ENCODE results near the gene MPZL1. TPM values are rescaled to one million over a fixed set of nuclear protein-coding genes. Genes with fewer than 3 reads are reported as not detected.

Gene MPZL1
- total and polyA plus RNA-seq, 12 donors = 12.8 to 52.5 (median 24.6) TPM

DNA sequence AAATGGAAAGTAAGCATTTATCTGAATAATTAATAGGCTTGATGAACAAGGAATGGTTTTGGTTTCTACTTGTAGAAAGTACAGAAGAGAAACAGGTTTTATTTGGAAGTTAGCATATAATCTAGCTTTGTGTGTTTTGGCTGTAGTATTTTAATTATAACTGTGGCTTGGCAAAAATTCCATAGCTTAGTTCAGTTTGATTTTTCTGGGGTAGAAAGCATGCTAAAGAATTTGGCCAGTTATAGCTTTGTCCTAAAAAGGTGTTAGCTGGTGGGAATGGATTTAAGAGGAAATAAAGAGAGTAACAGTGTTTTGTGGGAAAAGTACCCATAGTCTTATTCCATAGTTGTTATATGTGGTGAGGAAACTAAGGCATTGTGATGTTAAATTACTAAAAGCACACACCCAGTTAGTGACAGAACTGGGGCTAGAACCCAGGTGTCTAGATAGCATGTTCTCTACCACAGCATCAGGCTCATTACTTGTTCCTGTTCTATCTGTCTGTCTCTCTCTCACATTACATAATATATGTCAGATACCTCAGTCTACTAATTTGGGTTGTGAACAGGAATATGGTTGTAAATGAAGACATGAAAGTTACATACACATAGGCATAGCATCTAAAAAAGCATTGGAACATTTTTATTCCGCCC, 55.0 kb downstream of the MPZL1 start:
- 98 to 100% methylated on average over 1 of the region's 1 CpG for WGBS, 2 donors
- no peak overlapping the region for H3K4me3 ChIP-seq
- intact Hi-C loops (cut with DNase I) = no loop called here
- H3K27ac ChIP-seq = no peak overlapping the region
- peaks cover 0 to 90% (median 10%) of the 10 kb centered on the region in 9 donors for H3K36me3 ChIP-seq
- TF ChIP-seq, protein P1, sequence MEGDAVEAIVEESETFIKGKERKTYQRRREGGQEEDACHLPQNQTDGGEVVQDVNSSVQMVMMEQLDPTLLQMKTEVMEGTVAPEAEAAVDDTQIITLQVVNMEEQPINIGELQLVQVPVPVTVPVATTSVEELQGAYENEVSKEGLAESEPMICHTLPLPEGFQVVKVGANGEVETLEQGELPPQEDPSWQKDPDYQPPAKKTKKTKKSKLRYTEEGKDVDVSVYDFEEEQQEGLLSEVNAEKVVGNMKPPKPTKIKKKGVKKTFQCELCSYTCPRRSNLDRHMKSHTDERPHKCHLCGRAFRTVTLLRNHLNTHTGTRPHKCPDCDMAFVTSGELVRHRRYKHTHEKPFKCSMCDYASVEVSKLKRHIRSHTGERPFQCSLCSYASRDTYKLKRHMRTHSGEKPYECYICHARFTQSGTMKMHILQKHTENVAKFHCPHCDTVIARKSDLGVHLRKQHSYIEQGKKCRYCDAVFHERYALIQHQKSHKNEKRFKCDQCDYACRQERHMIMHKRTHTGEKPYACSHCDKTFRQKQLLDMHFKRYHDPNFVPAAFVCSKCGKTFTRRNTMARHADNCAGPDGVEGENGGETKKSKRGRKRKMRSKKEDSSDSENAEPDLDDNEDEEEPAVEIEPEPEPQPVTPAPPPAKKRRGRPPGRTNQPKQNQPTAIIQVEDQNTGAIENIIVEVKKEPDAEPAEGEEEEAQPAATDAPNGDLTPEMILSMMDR (IDR thresholded peaks at IDR 0.05) = no peak
- H3K9me3 ChIP-seq = peaks cover 0 to 11% (median 0%) of the 10 kb centered on the region in 11 donors
- ATAC-seq (no peak), DNase-seq (no peak)
- H3K27me3 ChIP-seq = no peaks in the 10 kb centered on the region
- H3K4me1 ChIP-seq = peaks cover 0 to 26% (median 0%) of the 10 kb centered on the region in 9 donors

DNA sequence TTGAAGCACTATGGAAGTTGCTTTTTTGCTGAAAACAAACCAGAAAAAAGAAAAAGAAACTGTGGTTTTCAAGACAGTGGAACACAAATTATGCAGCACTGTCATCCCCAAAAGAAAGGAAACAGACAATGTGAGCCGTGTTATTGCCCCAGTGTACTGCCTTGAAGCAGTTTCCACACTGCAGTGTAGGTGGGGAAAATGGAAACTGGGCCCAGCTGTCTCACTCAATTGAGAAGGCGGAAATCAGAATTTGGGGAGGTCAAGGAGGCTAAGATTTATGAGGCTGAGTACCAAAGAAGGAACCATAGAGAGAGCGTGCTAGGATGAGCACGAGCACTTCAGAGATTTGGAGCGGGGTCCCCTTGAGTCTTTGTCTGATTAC, 55.5 kb downstream of the MPZL1 start:
- Histone ChIP-seq H3K27me3 (no peaks in the 10 kb centered on the region), H3K36me3 (peaks cover 0 to 90% (median 10%) of the 10 kb centered on the region in 9 donors), H3K4me1 (peaks cover 0 to 26% (median 0%) of the 10 kb centered on the region in 9 donors), H3K4me3 (no peak overlapping the region), H3K27ac (no peak overlapping the region), H3K9me3 (peaks cover 0 to 11% (median 0%) of the 10 kb centered on the region in 11 donors)
- ATAC-seq (no peak), DNase-seq (no peak)
- TF ChIP-seq, protein P1 (IDR thresholded peaks at IDR 0.05) = no peak
- 98 to 99% methylated on average over 5 of the region's 5 CpGs for WGBS, 2 donors
- intact Hi-C loops (cut with DNase I) = no loop called here

GRCh38 chr1:167781558-167781957, 59.8 kb downstream of the MPZL1 start:
- Histone ChIP-seq H3K27me3 (no peaks in the 10 kb centered on the region), H3K4me1 (no peaks in the 10 kb centered on the region), H3K27ac (no peak overlapping the region), H3K36me3 (peaks cover 0 to 79% (median 10%) of the 10 kb centered on the region in 9 donors), H3K9me3 (peaks cover 0 to 11% (median 0%) of the 10 kb centered on the region in 11 donors), H3K4me3 (no peak overlapping the region)
- ATAC-seq = no peak
- WGBS, 2 donors = 99 to 100% methylated on average over 2 of the region's 2 CpGs
- DNase-seq = no peak
- intact Hi-C loops (cut with DNase I) = no loop called here
- TF ChIP-seq, protein P1 (IDR thresholded peaks at IDR 0.05) = no peak

DNA sequence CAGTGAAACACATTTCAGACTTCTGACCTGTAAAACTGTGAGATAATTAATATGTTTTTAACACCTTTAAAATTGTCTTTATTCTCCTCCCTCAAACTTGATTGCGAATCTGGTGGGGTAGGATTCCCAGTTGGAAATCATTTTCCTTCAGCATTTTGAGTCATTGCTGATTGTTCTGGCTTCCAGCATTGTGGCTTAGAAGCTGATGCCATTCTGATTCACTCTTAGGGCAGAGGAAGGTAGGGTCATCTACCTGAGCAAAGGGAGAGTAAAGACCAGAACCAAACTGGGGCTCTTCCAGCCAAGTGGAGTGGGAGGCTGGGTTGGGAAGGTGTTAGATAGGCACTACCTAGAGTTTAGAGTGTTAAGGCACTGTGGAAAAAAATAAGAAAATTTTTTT, 61.2 kb downstream of the MPZL1 start:
- H3K36me3 ChIP-seq = peaks cover 0 to 79% (median 10%) of the 10 kb centered on the region in 9 donors
- intact Hi-C loops (cut with DNase I) = no loop called here
- H3K4me3 ChIP-seq = no peak overlapping the region
- no peaks in the 10 kb centered on the region for H3K4me1 ChIP-seq
- DNase-seq (no peak), ATAC-seq (no peak)
- H3K27me3 ChIP-seq = no peaks in the 10 kb centered on the region
- 98 to 100% methylated on average over 1 of the region's 1 CpG for WGBS, 2 donors
- H3K27ac ChIP-seq = no peak overlapping the region
- TF ChIP-seq, protein P1 (IDR thresholded peaks at IDR 0.05) = no peak
- H3K9me3 ChIP-seq = peaks cover 0 to 11% (median 0%) of the 10 kb centered on the region in 11 donors
